ENCODE measurements around the gene CDC14B.

GRCh38 chr9:96617439-96618185 is 2.0 kb downstream of the CDC14B start:
- TF ChIP-seq RAD21 (IDR thresholded peaks at IDR 0.05; ENCODE audit: low read length) (no peak), CTCF (conservative IDR thresholded peaks at IDR 0.05; ENCODE audit: low read depth, low read length) (no peak)

All from IMR-90 (cell line).